Fibroblast of the aortic adventitia (primary cell): ENCODE data around the gene HBE1. TPM values are rescaled to one million over a fixed set of nuclear protein-coding genes. Genes with fewer than 3 reads are reported as not detected.
A peak's percentile ranks its signal among the peaks of the same experiment; 100 is the strongest.

Source experiments
- DNase-seq: peaks from one replicate; pipeline ENCODE4 v3.0.0-alpha.2; 2010; ENCODE audit warnings: low read depth
- H3K4me3 ChIP-seq: 2 replicates; pipeline ENCODE4 v1.5.1; 2011; ENCODE audit warnings: low read depth, mild to moderate bottlenecking, control low read depth, low read length, moderate library complexity
- total RNA-seq: library from RNA; depleted of rRNA; stranded (reverse); fragments of >200 nt; gene quantifications from 2 replicates; pipeline ENCODE4 v1.2.3, GENCODE V29; 2012; ENCODE audit warnings: low replicate concordance
- TF ChIP-seq, protein P1 (sequence below): IDR thresholded peaks from 2 replicates; pipeline ENCODE4 v1.5.1; 2011; ENCODE audit warnings: mild to moderate bottlenecking, low read length, control low read depth, inconsistent platforms; ENCODE audit not compliant: insufficient read depth

The HBE1 gene
- total RNA-seq, 1 donor, result not detected

DNA sequence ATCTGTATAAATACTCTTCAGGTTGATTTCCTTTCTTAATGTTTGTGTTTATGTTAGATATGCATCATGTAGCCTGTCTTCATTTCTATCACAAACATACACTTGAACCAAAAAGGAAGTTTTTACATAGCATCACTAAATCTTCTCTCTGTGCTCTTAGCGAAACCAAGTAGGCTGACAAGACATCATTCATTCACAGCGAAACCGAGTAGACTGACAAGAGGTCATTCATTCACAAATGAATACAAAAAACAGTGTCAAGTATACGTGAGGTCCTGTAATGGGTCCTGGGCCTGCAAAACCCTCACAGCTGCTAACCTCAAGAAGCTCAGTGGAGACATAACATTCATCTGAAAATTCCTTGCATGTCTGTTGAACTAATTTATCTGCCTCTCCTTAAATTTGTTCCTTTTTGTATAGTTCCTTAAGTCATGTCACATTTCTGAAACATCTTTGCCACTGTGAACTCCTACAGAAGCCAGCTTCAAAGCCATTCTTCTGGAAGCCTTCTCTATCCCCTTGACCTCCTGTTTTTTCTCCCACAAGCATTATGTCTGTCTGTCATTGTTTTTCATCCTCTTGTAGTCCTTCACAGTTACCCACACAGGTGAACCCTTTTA, 9.8 kb upstream of the HBE1 start:
- TF ChIP-seq, protein P1, sequence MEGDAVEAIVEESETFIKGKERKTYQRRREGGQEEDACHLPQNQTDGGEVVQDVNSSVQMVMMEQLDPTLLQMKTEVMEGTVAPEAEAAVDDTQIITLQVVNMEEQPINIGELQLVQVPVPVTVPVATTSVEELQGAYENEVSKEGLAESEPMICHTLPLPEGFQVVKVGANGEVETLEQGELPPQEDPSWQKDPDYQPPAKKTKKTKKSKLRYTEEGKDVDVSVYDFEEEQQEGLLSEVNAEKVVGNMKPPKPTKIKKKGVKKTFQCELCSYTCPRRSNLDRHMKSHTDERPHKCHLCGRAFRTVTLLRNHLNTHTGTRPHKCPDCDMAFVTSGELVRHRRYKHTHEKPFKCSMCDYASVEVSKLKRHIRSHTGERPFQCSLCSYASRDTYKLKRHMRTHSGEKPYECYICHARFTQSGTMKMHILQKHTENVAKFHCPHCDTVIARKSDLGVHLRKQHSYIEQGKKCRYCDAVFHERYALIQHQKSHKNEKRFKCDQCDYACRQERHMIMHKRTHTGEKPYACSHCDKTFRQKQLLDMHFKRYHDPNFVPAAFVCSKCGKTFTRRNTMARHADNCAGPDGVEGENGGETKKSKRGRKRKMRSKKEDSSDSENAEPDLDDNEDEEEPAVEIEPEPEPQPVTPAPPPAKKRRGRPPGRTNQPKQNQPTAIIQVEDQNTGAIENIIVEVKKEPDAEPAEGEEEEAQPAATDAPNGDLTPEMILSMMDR, result no peak
- DNase-seq, result no peak
- H3K4me3 ChIP-seq, result no peak overlapping the region

DNA sequence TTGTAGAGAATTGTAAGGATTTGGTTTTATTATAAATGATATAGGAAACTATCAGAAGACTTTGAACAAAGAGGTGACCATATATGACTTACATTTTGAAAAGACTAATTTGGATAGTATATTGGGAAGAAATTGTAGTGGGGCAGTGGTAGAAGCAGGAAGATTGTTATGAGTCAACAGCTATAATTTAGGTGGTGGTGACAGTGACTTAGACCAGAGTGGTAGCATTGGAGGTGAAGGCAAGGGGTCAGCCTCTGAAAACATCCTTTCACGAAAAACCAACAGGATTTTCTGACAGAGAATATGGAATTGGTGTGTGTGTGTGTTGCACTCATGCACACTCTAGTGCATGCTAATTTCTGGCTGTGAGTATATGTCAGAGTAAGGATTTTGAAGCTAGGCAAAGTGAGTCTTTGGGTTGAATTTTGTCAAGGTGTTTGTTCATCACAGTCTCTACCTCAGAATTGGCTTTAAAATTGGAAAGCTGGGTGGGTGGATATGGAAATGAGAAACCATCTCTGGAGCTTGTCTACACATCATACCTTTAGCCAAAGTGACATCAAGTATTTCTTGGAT, 8.2 kb upstream of the HBE1 start:
- DNase-seq, result no peak
- no peak overlapping the region for H3K4me3 ChIP-seq
- TF ChIP-seq, protein P1, result no peak

DNA sequence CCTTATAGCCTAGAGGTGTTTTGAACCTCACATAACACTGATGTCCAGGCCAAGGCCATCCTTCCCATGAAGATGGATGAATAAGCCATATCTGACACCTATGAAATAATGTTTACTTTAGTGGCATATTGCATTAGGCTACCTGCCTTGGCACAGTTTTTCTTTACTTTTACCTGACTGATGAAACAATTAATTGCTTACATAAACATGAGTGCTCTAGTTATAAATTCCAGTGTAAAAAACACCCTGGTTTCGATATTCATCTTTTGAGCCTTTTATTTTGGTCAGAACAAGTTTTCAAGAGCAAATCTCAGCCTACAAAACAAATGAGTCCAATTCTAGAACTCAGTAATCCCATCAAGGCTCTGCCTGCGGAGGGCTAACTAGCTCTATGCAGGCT, 7.0 kb upstream of the HBE1 start:
- DNase-seq, result no peak
- TF ChIP-seq, protein P1, result no peak

DNA sequence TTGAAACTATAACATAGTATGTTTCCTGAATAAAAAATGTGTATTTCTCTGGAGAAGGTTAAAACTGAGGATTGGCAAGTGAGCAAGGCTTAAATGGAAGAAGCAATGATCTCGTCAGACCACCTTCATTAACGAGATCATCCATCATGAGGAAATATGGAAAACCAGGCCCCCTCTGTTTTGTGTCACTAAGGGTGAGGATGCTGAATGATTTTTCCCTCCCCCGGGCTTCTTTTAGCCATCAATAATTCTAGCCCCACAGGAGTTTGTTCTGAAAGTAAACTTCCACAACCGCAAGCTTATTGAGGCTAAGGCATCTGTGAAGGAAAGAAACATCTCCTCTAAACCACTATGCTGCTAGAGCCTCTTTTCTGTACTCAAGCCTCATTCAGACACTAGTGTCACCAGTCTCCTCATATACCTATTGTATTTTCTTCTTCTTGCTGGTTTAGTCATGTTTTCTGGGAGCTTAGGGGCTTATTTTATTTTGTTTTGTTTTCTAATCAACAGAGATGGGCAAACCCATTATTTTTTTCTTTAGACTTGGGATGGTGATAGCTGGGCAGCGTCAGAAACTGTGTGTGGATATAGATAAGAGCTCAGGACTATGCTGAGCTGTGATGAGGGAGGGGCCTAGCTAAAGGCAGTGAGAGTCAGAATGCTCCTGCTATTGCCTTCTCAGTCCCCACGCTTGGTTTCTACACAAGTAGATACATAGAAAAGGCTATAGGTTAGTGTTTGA, 5.8 kb upstream of the HBE1 start:
- peak; percentile 14 for DNase-seq
- no peak overlapping the region for H3K4me3 ChIP-seq
- TF ChIP-seq, protein P1, result no peak

More for the DNA sequence above, 7.0 kb upstream of the HBE1 start:
- H3K4me3 ChIP-seq, result no peak overlapping the region

DNA sequence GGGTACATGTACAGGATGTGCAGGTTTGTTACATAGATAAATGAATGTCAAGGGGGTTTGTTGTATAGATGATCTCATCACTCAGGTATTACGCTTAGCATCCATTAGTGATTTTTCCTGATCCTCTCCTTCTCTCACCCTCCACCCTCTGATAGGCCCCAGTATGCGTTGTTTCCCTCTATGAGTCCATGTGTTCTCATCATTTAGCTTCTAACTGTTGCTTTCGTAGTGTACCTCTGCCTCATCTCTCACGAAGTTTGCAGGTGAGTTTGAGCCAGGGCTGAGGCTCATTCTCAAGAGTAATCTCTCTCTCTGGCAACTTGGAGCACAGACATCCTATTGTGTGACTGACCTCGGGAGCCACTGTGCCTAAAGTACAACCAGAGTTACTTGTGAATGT, 4.7 kb upstream of the HBE1 start:
- no peak overlapping the region for H3K4me3 ChIP-seq
- no peak for DNase-seq
- TF ChIP-seq, protein P1, result no peak

DNA sequence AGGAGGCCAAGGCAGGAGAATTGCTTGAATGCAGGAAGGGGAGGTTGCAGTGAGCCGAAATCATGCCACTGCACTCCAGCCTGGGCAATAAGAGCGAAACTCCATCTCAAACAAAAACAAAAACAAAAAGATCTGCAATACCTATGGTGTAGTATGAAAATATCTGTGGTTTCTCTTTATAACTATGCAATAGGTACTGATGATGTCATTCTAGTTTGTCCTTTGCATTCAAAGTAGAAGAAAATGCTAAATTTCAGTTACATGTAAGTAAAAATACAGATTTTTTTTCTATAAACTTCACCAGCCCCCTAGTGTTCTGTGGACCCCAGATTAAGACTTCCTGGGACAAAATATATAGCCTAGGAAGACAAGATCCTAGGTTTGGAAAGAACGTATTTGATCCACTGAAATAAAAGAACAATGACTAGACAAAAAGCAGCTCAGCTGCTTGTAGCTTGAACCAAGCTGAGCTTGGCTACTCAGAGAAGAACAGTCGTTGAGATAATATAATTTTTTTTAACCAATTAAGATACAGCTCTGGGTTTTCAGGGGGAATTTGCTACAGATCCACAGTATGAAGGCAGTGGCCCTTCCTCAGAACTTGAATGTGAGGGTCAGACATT, 2.8 kb upstream of the HBE1 start:
- no peak for DNase-seq
- TF ChIP-seq, protein P1, result no peak
- no peak overlapping the region for H3K4me3 ChIP-seq
